ENCODE measurements around the gene RASGRF2.

Gene RASGRF2

GRCh38 chr5:80990527-80990926 is 30.4 kb downstream of the RASGRF2 start:
- ChIA-PET CTCF (no interaction called here), POLR2A (no interaction called here)
- no peak for DNase-seq (ENCODE audit: low read depth, low spot score)
- no peak overlapping the region for H3K4me3 ChIP-seq (ENCODE audit: low read depth, low read length)
- TF ChIP-seq CTCF (IDR thresholded peaks at IDR 0.05; ENCODE audit: insufficient read depth, low read length, missing control alignments), result no peak

DNA sequence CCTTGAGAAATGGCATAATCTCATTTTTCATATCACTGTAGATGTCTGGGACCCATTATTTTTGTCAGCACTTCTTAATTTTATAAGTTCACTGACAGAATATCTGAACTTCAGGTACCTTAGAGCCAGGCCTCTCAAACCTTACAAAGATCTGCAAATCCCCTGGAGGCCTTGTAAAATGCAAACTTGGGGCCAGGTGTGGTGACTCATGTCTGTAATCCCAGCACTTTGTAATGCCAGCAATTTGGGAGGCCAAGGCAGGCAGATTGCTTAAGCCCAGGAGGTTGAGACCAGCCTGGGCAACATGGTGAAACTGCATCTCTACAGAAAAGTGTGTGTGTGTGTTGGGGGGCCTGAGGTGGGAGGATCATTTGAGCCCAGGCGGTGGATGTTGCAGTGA is 30.8 kb downstream of the RASGRF2 start:
- POLR2A ChIA-PET, result no interaction called here
- DNase-seq (ENCODE audit: low read depth, low spot score), result no peak
- no peak overlapping the region for H3K4me3 ChIP-seq (ENCODE audit: low read depth, low read length)

DNA sequence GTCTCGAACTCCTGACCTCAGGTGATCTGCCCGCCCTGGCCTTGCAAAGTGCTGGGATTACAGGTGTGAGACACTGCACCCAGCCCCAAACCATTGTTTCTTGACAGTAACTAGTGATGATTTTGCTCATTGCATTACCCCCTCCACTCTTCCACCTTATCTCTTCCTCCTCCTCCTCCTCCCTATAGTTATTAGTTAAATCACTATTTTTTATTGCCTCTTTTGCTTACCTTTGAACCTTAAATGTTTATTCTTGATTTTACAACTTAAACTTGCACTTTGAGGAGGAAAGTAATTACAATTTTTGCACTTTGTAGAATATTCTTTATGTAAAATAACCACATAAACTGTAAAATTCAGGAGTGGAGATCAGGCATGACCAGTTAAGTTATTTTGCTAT is 35.7 kb downstream of the RASGRF2 start:
- no peak for TF ChIP-seq CTCF (IDR thresholded peaks at IDR 0.05; ENCODE audit: insufficient read depth, low read length, missing control alignments)

More for the DNA sequence above, 30.8 kb downstream of the RASGRF2 start:
- CTCF ChIA-PET, result no interaction called here
- no peak for TF ChIP-seq CTCF (IDR thresholded peaks at IDR 0.05; ENCODE audit: insufficient read depth, low read length, missing control alignments)

DNA sequence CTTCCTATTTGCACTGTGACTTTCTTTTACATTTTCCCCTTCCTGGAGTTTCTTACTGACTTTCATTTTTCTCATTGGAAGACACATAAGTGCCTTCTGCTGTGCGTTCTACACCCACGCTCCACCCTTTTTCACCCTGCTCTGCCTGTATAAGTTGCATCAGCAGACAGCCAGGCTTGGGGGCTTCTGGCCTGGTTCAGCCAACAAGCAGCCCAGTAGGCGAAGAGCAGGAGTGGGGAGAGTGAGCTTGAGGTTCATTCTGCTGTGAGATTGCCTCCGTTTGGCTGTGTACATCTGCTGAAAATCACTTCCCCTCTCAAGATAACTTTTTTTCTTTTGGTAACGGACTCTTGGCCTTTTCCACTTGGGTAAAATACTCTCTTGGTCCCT is 38.4 kb downstream of the RASGRF2 start:
- no peak for DNase-seq (ENCODE audit: low read depth, low spot score)
- TF ChIP-seq CTCF (IDR thresholded peaks at IDR 0.05; ENCODE audit: insufficient read depth, low read length, missing control alignments), result no peak
- ChIA-PET CTCF (no interaction called here), POLR2A (no interaction called here)
- H3K4me3 ChIP-seq (ENCODE audit: low read depth, low read length), result no peak overlapping the region

More for the DNA sequence above, 35.7 kb downstream of the RASGRF2 start:
- POLR2A ChIA-PET, result no interaction called here
- CTCF ChIA-PET, result no interaction called here
- H3K4me3 ChIP-seq (ENCODE audit: low read depth, low read length), result no peak overlapping the region
- DNase-seq (ENCODE audit: low read depth, low spot score), result no peak

- no peak for TF ChIP-seq CTCF (IDR thresholded peaks at IDR 0.05; ENCODE audit: insufficient read depth, low read length, missing control alignments)
- DNase-seq (ENCODE audit: low read depth, low spot score), result no peak
- no peak overlapping the region for H3K4me3 ChIP-seq (ENCODE audit: low read depth, low read length)
- ChIA-PET CTCF (no interaction called here), POLR2A (no interaction called here)
Observed at GRCh38 chr5:81003811-81004386, 43.7 kb downstream of the RASGRF2 start.

GRCh38 chr5:81005708-81006107 is 45.5 kb downstream of the RASGRF2 start:
- H3K4me3 ChIP-seq (ENCODE audit: low read depth, low read length), result no peak overlapping the region
- POLR2A ChIA-PET, result no interaction called here
- CTCF ChIA-PET, result no interaction called here
- no peak for DNase-seq (ENCODE audit: low read depth, low spot score)
- TF ChIP-seq CTCF (IDR thresholded peaks at IDR 0.05; ENCODE audit: insufficient read depth, low read length, missing control alignments), result no peak

Data from AG04449 (cell line).